ENCODE results near the gene EXOC3L2. TPM values are rescaled to one million over a fixed set of nuclear protein-coding genes. Genes with fewer than 3 reads are reported as not detected.

The EXOC3L2 gene
- total RNA-seq, 2 experiments from 2014 or later = not detected

- Histone ChIP-seq H3K27ac (ENCODE audit: low read depth in 1 of 2, low read length in 2 of 2) (no peak overlapping the region), H3K4me3 (ENCODE audit: low read length) (no peak overlapping the region), H3K36me3 (ENCODE audit: insufficient read depth, low read length) (peaks cover 3% of the 10 kb centered on the region), H3K4me1 (ENCODE audit: insufficient read depth, low read length) (peaks cover 12% of the 10 kb centered on the region), H3K27me3 (ENCODE audit: control insufficient read depth in 1 of 2, insufficient read depth in 2 of 2, low read length in 2 of 2) (no peaks in the 10 kb centered on the region), H3K9me3 (ENCODE audit: control insufficient read depth in 1 of 2, insufficient read depth in 1 of 2, low read length in 2 of 2) (peaks cover 0 to 4% of the 10 kb centered on the region in 2 experiments)
- ChIA-PET CTCF (interaction anchor here (1.3 kb wide), 1 partner anchor 9 kb away, joined by 5 read pairs; the partner anchor contains the start of genes BLOC1S3 and TRAPPC6A), POLR2A (interaction anchor here (0.7 to 2.0 kb wide), 3 partner anchors 9 to 95 kb away, joined by 3 to 14 read pairs (median 9); partner anchors contain the start of genes BLOC1S3, PPP1R37 and TRAPPC6A)
- TF ChIP-seq CTCF (IDR thresholded peaks at IDR 0.05) = peak; percentile 77
- no peaks in the 10 kb centered on the region for H3K27me3 Mint-ChIP-seq
- intact Hi-C loops (cut with DNase I, micrococcal nuclease) = loop anchor here (1.0 to 10.0 kb wide), 5 partner anchors 60 to 717 kb away; partner anchors contain the start of gene MYPOP (in 1 of the 2)
- DNase-seq (peak in 5 of 14 experiments; percentile 21 to 72 (median 66)), ATAC-seq (ENCODE audit: poor library complexity) (peak; percentile 95)
- H3K36me3 Mint-ChIP-seq (ENCODE audit: low read depth) = no peaks in the 10 kb centered on the region
- no peak overlapping the region for H3K4me3 Mint-ChIP-seq
- H3K27ac Mint-ChIP-seq = no peak overlapping the region
- H3K4me1 Mint-ChIP-seq (ENCODE audit: low read depth) = peaks cover 13% of the 10 kb centered on the region
- H3K9me3 Mint-ChIP-seq = no peaks in the 10 kb centered on the region
Measured at GRCh38 chr19:45187421-45188100, 57.6 kb downstream of the EXOC3L2 start.

- H3K27ac Mint-ChIP-seq = no peak overlapping the region
- ATAC-seq (ENCODE audit: poor library complexity) = no peak
Measured at GRCh38 chr19:45186509-45187334, 58.5 kb downstream of the EXOC3L2 start.

More at GRCh38 chr19:45186509-45187334, 58.5 kb downstream of the EXOC3L2 start:
- intact Hi-C loops (cut with DNase I, micrococcal nuclease) = loop anchor here (1.0 to 10.0 kb wide), 5 partner anchors 59 to 718 kb away; partner anchors contain the start of gene MYPOP (in 1 of the 2)
- Mint-ChIP-seq H3K36me3 (ENCODE audit: low read depth) (peaks cover 2% of the 10 kb centered on the region), H3K4me1 (ENCODE audit: low read depth) (peaks cover 17% of the 10 kb centered on the region), H3K4me3 (no peak overlapping the region), H3K9me3 (no peaks in the 10 kb centered on the region), H3K27me3 (no peaks in the 10 kb centered on the region)
- peaks cover 7% of the 10 kb centered on the region for H3K36me3 ChIP-seq (ENCODE audit: insufficient read depth, low read length)
- peaks cover 18% of the 10 kb centered on the region for H3K4me1 ChIP-seq (ENCODE audit: insufficient read depth, low read length)
- TF ChIP-seq CTCF (IDR thresholded peaks at IDR 0.05) = no peak
- H3K9me3 ChIP-seq (ENCODE audit: control insufficient read depth in 1 of 2, insufficient read depth in 1 of 2, low read length in 2 of 2) = peaks cover 0 to 4% of the 10 kb centered on the region in 2 experiments
- ChIA-PET POLR2A (interaction anchor here (0.7 to 2.0 kb wide), 3 partner anchors 8 to 95 kb away, joined by 3 to 14 read pairs (median 9); partner anchors contain the start of genes BLOC1S3, PPP1R37 and TRAPPC6A), CTCF (interaction anchor here (1.3 kb wide), 1 partner anchor 8 kb away, joined by 5 read pairs; the partner anchor contains the start of genes BLOC1S3 and TRAPPC6A)
- H3K4me3 ChIP-seq (ENCODE audit: low read length) = no peak overlapping the region
- no peaks in the 10 kb centered on the region for H3K27me3 ChIP-seq (ENCODE audit: control insufficient read depth in 1 of 2, insufficient read depth in 2 of 2, low read length in 2 of 2)
- no peak for DNase-seq
- no peak overlapping the region for H3K27ac ChIP-seq (ENCODE audit: low read depth in 1 of 2, low read length in 2 of 2)

Data from CD4-positive, alpha-beta T cell (primary cell).